SU-DHL-6 (cell line): ENCODE data around the gene SGCE.
"Not testable (repeated sequence)": the region's sequence is repeated elsewhere in the genome, so short reads cannot be mapped to it uniquely, and the experiment has no call there.

Experiments
- EZH2phosphoT487 ChIP-seq: fragments of 200-600 bp; sonication (generic), shearing (Covaris generic); conservative IDR thresholded peaks from 2 replicates; pipeline ENCODE4 v1.6.1; 2018; ENCODE audit warnings: mild to moderate bottlenecking, antibody characterized with exemption, low read length, moderate library complexity, mixed read lengths
- TF ChIP-seq, protein P1 (sequence below): fragments of 200-600 bp; sonication (generic); IDR thresholded peaks from one replicate; pipeline ENCODE4 v1.5.1; 2017; ENCODE audit warnings: antibody characterized with exemption, mild to moderate bottlenecking, low read length, moderate library complexity; ENCODE audit not compliant: insufficient read depth, poor library complexity, severe bottlenecking

DNA sequence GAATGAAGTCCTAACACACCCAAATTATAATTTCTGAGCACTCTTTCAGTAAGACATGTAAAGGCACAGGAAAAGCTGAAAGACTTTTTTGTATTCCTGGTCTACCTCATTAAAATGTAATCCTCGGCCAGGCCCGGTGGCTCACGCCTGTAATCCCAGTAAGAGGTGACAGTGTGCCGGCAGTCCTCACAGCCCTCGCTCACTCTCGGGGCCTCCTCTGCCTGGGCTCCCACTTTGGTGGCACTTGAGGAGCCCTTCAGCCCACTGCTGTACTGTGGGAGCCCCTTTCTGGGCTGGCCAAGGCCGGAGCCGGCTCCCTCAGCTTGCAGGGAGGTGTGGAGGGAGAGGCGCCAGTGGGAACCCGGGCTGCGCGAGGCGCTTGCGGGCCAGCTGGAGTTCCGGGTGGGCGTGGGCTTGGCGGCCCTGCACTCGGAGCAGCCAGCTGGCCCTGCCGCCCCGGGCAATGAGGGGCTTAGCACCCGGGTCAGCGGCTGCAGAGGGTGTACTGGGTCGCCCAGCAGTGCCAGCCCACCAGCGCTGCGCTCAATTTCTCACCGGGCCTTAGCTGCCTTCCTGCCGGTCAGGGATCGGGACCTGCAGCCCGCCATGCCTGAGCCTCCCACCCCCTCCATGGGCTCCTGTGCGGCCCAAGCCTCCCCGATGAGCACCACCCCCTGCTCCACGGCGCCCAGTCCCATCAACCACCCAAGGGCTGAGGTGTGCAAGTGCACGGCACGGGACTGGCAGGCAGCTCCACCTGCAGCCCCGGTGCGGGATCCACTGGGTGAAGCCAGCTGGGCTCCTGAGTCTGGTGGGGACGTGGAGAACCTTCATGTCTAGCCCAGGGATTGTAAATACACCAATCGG lies 49.5 kb upstream of the SGCE start:
- TF ChIP-seq, protein P1, sequence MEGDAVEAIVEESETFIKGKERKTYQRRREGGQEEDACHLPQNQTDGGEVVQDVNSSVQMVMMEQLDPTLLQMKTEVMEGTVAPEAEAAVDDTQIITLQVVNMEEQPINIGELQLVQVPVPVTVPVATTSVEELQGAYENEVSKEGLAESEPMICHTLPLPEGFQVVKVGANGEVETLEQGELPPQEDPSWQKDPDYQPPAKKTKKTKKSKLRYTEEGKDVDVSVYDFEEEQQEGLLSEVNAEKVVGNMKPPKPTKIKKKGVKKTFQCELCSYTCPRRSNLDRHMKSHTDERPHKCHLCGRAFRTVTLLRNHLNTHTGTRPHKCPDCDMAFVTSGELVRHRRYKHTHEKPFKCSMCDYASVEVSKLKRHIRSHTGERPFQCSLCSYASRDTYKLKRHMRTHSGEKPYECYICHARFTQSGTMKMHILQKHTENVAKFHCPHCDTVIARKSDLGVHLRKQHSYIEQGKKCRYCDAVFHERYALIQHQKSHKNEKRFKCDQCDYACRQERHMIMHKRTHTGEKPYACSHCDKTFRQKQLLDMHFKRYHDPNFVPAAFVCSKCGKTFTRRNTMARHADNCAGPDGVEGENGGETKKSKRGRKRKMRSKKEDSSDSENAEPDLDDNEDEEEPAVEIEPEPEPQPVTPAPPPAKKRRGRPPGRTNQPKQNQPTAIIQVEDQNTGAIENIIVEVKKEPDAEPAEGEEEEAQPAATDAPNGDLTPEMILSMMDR: not testable (repeated sequence)
- not testable (repeated sequence) for TF ChIP-seq EZH2phosphoT487
